SHP77 (cell line): ENCODE measurements around the gene TPPP3.

Source experiments
- DNase-seq, 2 experiments: peaks; one replicate each; lab custom pipeline; 2025; lab: John Stamatoyannopoulos, UW

Gene TPPP3

GRCh38 chr16:67342616-67343015 lies 50.7 kb downstream of the TPPP3 start:
- no peak for DNase-seq

- no peak for DNase-seq
These were observed 52.0 kb downstream of the TPPP3 start for GRCh38 chr16:67341250-67341649.
